Measurements from ENCODE around the gene EEF1A2. TPM values are rescaled to one million over a fixed set of nuclear protein-coding genes. Genes with fewer than 3 reads are reported as not detected.

Gene EEF1A2
- total RNA-seq, 2 donors from 2014 or later: 21.0 to 23.1 TPM

- Histone ChIP-seq H3K27ac (no peak overlapping the region), H3K4me3 (no peak overlapping the region), H3K36me3 (replicated peaks in 1 of 2; ENCODE audit: insufficient read depth in 1 of 2, low read depth in 2 of 2) (no peaks in the 10 kb centered on the region), H3K9me3 (no peaks in the 10 kb centered on the region), H3K4me1 (no peaks in the 10 kb centered on the region), H3K27me3 (peaks cover 0 to 5% of the 10 kb centered on the region in 2 donors)
- ATAC-seq: no peak
- DNase-seq: no peak
- TF ChIP-seq, protein P1, sequence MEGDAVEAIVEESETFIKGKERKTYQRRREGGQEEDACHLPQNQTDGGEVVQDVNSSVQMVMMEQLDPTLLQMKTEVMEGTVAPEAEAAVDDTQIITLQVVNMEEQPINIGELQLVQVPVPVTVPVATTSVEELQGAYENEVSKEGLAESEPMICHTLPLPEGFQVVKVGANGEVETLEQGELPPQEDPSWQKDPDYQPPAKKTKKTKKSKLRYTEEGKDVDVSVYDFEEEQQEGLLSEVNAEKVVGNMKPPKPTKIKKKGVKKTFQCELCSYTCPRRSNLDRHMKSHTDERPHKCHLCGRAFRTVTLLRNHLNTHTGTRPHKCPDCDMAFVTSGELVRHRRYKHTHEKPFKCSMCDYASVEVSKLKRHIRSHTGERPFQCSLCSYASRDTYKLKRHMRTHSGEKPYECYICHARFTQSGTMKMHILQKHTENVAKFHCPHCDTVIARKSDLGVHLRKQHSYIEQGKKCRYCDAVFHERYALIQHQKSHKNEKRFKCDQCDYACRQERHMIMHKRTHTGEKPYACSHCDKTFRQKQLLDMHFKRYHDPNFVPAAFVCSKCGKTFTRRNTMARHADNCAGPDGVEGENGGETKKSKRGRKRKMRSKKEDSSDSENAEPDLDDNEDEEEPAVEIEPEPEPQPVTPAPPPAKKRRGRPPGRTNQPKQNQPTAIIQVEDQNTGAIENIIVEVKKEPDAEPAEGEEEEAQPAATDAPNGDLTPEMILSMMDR (IDR thresholded peaks at IDR 0.05): no peak
- TF ChIP-seq POLR2A (IDR thresholded peaks at IDR 0.05): no peak
- 81 to 83% methylated on average over 3 of the region's 3 CpGs for WGBS, 2 donors
- intact Hi-C loops (cut with DNase I): no loop called here
Observed at GRCh38 chr20:63513207-63513606, 14.3 kb upstream of the EEF1A2 start.

GRCh38 chr20:63509088-63509564 is 10.2 kb upstream of the EEF1A2 start:
- H3K36me3 ChIP-seq (replicated peaks in 1 of 2; ENCODE audit: insufficient read depth in 1 of 2, low read depth in 2 of 2): no peaks in the 10 kb centered on the region
- TF ChIP-seq, protein P1 (IDR thresholded peaks at IDR 0.05): no peak
- no peak for TF ChIP-seq POLR2A (IDR thresholded peaks at IDR 0.05)
- H3K27me3 ChIP-seq: peaks cover 0 to 10% of the 10 kb centered on the region in 2 donors
- intact Hi-C loops (cut with DNase I): no loop called here
- H3K4me1 ChIP-seq: no peaks in the 10 kb centered on the region
- H3K27ac ChIP-seq: no peak overlapping the region
- 73 to 74% methylated on average over 9 of the region's 9 CpGs for WGBS, 2 donors
- H3K9me3 ChIP-seq: peaks cover 0 to 13% (median 0%) of the 10 kb centered on the region in 3 donors
- ATAC-seq: no peak
- no peak for DNase-seq
- H3K4me3 ChIP-seq: no peak overlapping the region

GRCh38 chr20:63508072-63508768 is 9.3 kb upstream of the EEF1A2 start:
- no peak for ATAC-seq
- intact Hi-C loops (cut with DNase I): no loop called here
- no peak overlapping the region for H3K27ac ChIP-seq

DNA sequence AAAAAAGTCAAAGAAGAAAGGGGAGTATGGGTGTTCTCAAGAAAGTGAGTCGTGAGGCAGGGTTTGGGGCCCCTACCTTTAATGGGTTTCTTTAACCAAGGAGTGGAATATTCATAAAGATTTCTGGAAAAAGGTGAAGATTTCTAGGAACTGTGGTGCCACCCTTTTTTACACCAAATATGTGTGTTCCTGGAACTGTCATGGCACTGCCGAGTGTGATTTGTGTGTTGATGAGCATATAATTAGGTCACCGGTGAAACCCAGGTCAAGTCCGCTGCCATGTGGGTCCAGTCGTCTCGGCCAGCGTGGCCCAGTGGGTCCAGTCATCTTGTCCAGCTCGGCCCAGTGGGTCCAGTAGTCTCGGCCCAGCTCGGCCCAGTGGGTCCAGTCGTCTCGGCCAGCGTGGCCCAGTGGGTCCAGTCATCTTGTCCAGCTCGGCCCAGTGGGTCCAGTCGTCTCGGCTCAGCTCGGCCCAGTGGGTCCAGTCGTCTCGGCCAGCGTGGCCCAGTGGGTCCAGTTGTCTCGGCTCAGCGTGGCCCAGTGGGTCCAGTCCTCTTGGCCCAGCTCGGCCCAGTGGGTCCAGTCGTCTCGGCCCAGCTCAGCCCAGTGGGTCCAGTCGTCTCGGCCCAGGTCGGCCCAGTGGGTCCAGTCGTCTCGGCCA is 8.3 kb upstream of the EEF1A2 start:
- ATAC-seq (no peak), DNase-seq (no peak)
- 82 to 93% methylated on average over 12 to 30 of the region's 30 CpGs for WGBS, 2 donors
- intact Hi-C loops (cut with DNase I): no loop called here
- Histone ChIP-seq H3K4me3 (no peak overlapping the region), H3K36me3 (replicated peaks in 1 of 2; ENCODE audit: insufficient read depth in 1 of 2, low read depth in 2 of 2) (no peaks in the 10 kb centered on the region), H3K9me3 (peaks cover 0 to 13% (median 0%) of the 10 kb centered on the region in 3 donors), H3K27me3 (peaks cover 0 to 5% of the 10 kb centered on the region in 2 donors), H3K4me1 (no peaks in the 10 kb centered on the region), H3K27ac (no peak overlapping the region)
- TF ChIP-seq, protein P1 (IDR thresholded peaks at IDR 0.05): no peak
- TF ChIP-seq POLR2A (IDR thresholded peaks at IDR 0.05): no peak

More at GRCh38 chr20:63508072-63508768, 9.3 kb upstream of the EEF1A2 start:
- Histone ChIP-seq H3K4me3 (no peak overlapping the region), H3K9me3 (peaks cover 0 to 13% (median 0%) of the 10 kb centered on the region in 3 donors), H3K36me3 (replicated peaks in 1 of 2; ENCODE audit: insufficient read depth in 1 of 2, low read depth in 2 of 2) (no peaks in the 10 kb centered on the region), H3K27me3 (peaks cover 0 to 10% of the 10 kb centered on the region in 2 donors), H3K4me1 (no peaks in the 10 kb centered on the region)
- 68 to 78% methylated on average over 33 of the region's 33 CpGs for WGBS, 2 donors
- TF ChIP-seq, protein P1 (IDR thresholded peaks at IDR 0.05): no peak
- no peak for TF ChIP-seq POLR2A (IDR thresholded peaks at IDR 0.05)
- no peak for DNase-seq
